ENCODE measurements around the gene RBM5.

- TF ChIP-seq, protein P1, sequence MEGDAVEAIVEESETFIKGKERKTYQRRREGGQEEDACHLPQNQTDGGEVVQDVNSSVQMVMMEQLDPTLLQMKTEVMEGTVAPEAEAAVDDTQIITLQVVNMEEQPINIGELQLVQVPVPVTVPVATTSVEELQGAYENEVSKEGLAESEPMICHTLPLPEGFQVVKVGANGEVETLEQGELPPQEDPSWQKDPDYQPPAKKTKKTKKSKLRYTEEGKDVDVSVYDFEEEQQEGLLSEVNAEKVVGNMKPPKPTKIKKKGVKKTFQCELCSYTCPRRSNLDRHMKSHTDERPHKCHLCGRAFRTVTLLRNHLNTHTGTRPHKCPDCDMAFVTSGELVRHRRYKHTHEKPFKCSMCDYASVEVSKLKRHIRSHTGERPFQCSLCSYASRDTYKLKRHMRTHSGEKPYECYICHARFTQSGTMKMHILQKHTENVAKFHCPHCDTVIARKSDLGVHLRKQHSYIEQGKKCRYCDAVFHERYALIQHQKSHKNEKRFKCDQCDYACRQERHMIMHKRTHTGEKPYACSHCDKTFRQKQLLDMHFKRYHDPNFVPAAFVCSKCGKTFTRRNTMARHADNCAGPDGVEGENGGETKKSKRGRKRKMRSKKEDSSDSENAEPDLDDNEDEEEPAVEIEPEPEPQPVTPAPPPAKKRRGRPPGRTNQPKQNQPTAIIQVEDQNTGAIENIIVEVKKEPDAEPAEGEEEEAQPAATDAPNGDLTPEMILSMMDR (optimal IDR thresholded peaks at IDR 0.05 in 1 of 3, IDR thresholded peaks at IDR 0.05 in 1 of 3, conservative IDR thresholded peaks at IDR 0.05 in 1 of 3; ENCODE audit: extremely low read depth in 1 of 3, insufficient read depth in 2 of 3, low read length in 3 of 3), result no peak
- TF ChIP-seq EZH2 (IDR thresholded peaks at IDR 0.05; ENCODE audit: low read length), result no peak
These were observed 39.3 kb downstream of the RBM5 start for GRCh38 chr3:50128001-50128400.

Measured in keratinocyte (primary cell).